ENCODE results near the gene NUTM2F.
"Not testable (repeated sequence)": the region's sequence is repeated elsewhere in the genome, so short reads cannot be mapped to it uniquely, and the experiment has no call there.

The NUTM2F gene, protein sequence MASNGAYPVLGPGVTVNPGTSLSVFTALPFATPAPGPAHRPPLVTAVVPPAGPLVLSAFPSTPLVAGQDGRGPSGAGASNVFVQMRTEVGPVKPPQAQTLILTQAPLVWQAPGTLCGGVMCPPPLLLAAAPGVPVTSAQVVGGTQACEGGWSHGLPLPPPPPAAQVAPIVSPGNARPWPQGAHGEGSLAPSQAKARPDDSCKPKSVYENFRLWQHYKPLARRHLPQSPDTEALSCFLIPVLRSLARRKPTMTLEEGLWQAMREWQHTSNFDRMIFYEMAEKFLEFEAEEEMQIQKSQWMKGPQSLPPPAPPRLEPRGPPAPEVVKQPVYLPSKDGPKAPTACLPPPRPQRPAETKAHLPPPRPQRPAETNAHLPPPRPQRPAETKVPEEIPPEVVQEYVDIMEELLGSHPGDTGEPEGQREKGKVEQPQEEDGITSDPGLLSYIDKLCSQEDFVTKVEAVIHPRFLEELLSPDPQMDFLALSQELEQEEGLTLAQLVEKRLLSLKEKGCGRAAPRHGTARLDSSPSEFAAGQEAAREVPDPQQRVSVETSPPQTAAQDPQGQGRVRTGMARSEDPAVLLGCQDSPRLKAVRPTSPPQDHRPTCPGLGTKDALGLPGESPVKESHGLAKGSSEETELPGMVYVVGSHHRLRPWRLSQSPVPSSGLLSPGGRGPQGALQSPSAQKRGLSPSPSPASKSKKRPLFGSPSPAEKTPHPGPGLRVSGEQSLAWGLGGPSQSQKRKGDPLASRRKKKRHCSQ

DNA sequence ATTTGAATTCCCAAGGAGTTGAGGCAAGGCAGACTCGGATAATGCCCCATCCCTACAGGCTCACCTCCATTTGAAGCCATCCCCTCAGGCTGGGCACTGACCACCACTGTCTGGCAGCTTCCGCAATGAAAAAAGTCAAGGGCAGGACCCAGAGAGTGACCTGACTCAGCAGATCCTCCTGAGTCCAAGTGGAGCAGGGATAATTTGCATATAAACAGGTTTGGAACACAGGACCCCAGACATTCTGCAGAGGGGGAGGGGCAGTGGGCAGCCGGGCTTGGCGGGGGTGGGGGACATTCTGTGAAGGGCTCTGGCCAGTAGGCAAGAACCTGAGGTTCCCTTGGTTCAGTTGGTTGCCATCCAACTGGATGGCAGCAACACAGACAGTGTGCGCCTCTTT lies at the start of gene NUTM2F:
TSS of gene NUTM2F (minus strand) at position 101 of the 400 bp plus-strand sequence. CDS start at position 80, 21 bp downstream.
- DNase-seq (ENCODE audit: low spot score): not testable (repeated sequence)

DNA sequence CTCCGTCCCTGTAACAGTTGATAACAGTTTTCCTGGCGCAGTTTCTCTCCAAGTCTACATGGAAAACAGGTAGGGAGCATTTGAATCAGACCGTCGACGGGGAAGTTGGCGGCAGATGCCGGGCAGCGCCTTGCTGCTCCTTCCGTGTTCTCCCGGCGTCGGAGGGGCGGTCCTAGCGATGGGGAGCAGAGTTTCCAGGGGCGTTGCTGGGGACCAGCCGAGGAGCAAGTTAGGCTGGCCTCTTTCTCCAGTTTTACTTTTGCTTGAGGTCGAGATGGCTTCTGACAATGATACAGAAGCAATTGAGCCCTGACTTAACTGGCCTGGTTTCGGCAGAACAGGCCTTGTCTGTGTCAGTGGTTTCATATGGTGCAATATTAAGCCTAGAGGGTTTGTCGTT lies 46.8 kb upstream of the NUTM2F start:
- DNase-seq (ENCODE audit: low spot score): not testable (repeated sequence)

DNA sequence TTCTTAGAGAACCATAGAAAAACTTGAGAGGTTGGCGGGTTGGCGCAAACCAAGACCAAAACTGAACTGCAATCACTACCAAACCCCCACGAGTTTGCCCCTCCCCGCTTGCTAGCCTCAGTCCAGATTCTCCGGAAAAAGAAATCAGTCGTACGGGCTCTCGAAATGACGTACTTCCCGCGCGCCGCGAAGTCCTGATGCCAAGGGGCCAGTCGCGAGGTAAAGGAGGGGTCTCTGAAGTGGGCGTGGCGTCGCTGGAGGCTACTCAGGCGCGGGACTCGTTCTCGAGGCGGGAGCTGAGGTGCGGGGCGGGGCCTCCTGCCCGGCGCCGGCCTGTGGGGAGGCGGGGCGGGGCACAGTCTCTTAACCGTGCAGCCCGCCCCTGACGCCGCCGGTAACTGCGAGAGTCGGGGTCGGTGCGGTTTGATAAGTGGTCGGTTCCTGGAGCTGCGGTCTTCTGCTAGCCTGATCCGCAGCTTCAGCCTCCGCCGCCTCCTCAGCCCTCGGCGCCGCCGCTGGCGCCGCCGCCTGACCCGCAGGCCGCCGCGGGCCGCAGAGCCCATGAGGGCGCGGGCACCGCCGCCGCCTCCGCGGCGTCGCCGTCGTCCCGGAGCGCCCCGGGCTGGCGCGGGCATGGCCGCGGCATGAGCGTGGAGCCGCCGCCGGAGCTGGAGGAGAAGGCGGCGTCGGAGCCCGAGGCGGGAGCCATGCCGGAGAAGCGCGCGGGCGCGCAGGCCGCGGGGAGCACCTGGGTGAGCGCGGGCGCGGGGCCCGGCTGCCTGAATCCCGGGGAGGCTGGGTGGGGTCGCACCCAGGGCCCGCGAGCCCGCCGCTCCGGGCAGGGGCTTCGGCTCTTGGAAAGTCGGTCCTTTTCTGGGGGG lies 46.0 kb upstream of the NUTM2F start:
- peak; percentile 91 for DNase-seq (ENCODE audit: low spot score)

DNA sequence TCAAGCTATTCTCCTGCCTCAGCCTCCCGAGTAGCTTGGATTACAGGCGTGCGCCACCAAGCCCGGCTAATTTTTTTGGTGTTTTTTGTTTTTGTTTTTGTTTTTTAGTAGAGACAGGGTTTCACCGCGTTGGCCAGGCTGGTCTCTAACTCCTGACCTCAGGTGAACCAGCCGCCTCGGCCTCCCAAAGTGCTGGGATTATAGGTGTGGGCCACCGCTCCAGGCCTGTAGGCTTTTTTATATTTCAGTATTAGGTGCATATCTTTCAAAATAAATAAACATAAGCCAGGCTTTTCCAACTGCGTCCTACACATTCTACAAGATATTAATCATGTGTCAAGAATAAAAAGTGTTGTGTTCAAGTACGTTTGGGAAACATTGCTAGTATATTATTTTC lies 45.3 kb upstream of the NUTM2F start:
- DNase-seq (ENCODE audit: low spot score): not testable (repeated sequence)

DNA sequence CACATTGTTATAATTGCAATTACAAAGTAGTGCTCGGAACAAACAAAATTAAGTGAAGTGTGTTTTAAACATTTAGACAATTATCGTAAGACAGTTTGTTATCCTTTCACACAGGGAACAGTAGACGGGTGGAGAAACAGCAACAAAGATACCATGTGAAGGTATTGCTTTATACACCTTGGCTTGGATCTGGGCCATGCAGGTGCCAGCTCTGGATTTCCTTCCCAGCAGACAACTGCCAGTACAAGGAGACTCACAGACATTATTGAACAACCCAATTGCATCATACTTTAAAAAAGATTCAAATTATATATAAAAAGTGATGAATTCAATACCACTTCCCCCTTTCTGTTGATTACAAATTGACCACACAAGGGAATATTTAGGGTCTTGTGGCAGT lies 41.8 kb upstream of the NUTM2F start:
- not testable (repeated sequence) for DNase-seq (ENCODE audit: low spot score)

DNA sequence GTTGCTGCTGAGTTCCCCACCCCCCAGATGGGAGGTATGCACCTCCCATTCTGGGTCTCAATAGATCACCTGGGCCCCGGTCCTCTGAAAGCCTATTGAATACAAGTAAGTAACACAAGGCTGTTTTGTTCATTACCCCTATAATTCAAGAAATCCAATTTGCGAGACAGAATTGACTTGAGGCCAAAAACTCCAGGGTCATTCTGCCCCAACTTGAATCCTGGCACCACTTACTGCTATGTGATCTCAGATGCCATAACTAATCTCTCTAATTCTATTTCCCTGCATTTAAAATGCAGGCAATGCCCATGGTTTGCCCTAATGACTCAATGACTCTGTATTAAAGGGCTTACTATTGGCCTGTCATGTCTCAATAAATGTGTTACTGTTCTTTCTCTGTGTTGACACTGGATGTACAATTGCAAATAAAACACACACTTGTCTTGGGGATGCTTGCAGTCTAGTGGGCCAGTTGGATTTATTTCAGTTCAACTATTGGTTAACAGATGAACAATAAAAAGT lies 35.7 kb upstream of the NUTM2F start:
- not testable (repeated sequence) for DNase-seq (ENCODE audit: low spot score)

DNA sequence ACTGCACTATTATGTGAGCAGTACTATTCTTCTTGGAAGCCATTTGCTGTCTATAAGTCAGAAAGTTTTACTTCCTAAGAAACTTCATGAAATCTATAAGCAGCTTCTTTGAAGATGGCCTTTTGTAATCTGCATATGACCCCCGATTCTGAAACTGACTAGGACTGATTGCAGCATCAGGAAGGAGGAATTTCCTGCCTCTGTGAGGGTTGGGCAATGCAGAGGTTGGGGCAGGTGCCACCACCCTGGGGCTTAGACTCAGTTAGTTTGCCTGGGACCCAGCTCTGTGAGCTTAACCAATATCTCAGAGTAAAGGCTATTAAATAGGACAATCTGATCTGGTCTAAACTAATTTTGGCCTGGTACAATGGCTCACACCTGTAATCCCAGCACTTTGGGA lies 28.7 kb upstream of the NUTM2F start:
- DNase-seq (ENCODE audit: low spot score): not testable (repeated sequence)

DNA sequence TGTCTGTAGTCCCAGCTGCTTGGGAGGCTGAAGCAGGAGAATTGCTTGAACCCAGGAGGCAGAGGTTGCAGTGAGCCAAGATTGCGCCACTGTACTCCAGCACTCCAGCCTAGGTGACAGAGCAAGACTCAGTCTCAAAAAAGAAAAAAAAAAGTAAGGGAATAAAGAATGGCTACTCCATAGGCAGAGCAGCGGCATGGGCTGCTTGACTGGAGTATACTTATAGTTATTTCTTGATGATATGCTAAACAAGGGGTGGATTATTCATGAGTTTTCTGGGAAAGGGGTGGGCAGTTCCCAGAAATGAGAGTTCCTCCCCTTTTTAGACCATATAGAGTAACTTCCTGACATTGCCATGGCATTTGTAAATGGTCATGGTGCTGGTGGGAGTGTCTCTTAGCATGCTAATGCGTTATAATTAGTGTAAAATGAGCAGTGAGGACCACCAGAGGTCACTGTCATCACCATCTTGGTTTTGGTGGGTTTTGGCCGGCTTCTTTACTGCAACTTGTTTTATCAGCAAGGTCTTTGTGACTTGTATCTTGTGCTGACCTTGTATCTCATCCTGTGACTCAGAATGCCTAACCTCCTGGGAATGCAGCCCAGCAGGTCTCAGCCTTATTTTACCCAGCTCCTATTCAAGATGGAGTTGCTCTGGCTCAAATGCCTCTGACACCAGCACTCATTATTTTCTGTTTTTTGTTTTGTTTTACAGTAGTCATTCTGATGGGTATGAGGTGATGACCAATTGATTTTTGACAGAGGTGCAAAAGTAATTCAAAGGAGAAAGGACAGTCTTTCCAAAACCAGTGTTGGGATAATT lies 23.7 kb upstream of the NUTM2F start:
- not testable (repeated sequence) for DNase-seq (ENCODE audit: low spot score)

DNA sequence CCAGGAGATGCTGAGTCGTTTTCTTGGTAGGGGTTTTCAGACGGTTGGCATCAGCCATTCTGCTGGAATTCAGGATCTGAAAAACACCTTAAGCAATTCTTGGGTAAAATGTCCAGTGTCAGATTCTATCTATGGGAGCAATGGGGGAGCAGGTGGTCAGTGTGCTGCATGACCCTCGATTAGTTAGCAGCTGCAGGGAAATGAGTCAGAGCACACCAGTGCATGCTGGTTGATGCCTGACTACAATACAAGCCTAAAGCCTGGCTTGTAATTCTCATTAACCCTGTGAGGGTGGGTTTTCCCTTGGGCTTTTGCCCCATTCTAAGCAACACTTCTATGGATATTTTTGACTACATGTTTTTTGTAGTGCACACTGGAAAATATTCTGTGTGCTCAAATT lies 20.3 kb upstream of the NUTM2F start:
- DNase-seq (ENCODE audit: low spot score): not testable (repeated sequence)

DNA sequence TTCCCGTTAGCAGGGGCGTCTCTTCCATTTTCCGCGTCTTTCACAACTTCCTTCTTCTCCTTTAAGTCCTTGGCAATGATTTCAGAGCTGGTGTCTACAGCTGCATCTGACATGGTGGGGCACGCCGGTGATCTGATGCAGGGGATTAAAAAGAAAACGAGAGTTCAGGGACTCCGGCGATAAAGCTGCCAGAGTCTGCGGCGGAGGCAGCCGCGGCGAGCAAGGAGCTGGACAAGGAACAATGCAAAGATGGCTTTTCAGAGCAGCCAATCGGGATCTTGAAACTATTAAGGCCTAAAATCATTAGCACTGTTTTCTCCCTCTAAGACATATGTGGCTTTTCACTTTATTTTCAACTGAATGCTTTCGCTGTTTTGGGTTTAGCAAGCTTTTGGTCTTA lies 19.0 kb upstream of the NUTM2F start:
- DNase-seq (ENCODE audit: low spot score): not testable (repeated sequence)

DNA sequence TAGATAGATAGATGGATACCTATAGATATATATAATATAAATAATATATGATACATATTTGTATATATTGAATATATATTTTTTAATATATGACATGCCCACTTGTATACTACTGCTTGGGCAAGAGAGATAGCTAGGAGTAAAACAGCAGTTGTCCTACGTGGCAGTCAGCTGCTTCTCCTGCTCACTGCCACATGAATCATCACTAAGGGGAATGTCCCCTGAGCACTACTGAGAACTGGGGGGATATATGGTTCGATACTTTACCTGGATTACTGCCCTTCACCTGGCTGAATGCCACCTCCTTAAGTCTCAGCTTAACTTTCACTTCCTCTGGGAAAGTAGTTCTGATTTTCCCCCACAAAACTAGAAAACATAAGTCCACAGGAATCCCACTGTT lies 13.3 kb upstream of the NUTM2F start:
- not testable (repeated sequence) for DNase-seq (ENCODE audit: low spot score)

DNA sequence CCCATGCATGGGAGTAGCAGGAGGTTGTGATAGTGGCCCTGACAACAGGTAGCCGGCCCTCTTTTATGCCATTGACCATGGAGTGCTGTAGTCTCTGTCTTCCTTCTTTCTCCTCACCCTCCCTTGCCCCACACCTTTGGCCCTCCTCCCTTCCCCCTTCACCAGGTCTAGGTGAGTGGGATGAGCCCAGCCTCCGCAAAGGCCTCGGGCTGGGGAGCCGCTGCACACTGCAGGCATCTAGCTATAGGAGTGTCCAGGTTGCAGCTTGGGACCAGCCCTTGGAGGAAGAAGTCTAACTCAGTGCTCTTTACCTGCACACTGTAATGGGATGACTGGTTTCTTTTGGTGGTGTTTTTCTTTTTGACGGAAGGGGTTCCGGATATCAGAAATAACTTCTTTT lies 12.3 kb upstream of the NUTM2F start:
- not testable (repeated sequence) for DNase-seq (ENCODE audit: low spot score)

DNA sequence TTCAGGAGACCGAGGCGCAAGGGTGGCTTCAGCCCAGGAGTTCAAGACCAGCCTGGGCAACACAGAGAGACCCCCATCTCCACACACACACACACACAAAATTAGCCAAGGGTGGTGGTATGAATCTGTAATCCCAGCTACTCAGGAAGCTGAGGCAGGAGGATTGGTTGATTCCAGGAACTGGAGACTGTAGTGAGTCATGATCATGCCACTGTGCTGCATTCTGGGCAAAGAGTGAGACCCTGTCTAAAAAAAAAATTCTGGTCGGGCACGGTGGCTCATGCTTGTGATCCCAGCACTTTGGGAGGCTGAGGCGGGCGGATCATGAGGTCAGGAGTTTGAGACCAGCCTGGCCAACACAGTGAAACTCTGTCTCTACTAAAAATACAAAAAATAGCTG lies 11.2 kb upstream of the NUTM2F start:
- not testable (repeated sequence) for DNase-seq (ENCODE audit: low spot score)

DNA sequence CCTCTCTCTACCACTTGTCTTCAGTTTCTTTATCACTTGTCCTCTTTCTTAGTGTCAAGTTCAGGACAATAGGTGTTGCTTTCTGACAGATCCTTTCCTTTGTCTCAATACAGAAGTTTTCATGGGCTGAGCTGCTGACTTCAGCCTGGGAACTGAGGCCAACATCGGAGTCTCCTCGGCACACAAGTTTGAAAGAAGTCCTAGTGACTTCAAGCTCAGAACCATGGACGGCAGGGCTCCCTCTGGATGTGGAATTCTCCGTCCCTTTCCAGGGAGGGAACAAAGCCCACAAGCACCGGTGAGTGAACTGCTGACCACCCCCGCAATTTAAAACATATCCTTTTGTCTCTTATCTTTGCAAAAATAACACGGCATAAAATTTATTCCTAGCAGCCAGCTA lies 10.3 kb upstream of the NUTM2F start:
- DNase-seq (ENCODE audit: low spot score): not testable (repeated sequence)

DNA sequence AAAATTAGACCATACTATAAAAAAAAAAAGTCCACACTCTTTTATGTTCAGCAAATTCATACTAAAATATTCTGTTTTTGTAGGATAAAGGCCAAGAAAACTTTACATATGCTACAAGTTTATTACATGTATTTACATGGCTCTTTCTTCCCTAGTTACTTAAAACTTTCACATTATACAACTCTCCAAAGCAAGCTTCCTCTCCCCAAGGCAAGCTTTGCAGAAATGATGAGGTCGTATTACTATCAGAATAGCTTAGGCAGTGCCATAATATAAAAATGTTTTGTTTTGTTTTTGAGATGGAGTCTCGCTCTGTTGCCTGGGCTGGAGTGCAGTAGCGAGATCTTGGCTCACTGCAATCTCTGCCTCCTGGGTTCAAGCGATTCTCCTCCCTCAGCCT lies 8.0 kb upstream of the NUTM2F start:
- not testable (repeated sequence) for DNase-seq (ENCODE audit: low spot score)

DNA sequence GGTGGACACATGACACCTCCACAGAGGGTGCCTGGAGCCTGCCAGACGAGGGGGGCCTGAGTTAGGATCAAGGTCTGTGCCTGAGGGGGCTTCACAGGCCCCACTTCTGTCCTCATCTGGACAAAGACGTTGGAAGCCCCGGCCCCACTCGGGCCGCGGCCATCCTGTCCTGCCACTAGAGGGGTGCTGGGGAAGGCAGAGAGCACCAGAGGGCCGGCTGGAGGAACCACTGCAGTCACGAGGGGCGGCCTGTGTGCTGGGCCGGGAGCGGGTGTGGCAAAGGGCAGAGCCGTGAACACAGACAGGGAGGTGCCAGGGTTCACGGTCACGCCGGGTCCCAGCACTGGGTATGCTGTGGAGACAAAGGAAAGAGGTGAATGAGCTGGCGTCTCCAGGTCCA lies 2.9 kb downstream of the NUTM2F start:
- not testable (repeated sequence) for DNase-seq (ENCODE audit: low spot score)

DNA sequence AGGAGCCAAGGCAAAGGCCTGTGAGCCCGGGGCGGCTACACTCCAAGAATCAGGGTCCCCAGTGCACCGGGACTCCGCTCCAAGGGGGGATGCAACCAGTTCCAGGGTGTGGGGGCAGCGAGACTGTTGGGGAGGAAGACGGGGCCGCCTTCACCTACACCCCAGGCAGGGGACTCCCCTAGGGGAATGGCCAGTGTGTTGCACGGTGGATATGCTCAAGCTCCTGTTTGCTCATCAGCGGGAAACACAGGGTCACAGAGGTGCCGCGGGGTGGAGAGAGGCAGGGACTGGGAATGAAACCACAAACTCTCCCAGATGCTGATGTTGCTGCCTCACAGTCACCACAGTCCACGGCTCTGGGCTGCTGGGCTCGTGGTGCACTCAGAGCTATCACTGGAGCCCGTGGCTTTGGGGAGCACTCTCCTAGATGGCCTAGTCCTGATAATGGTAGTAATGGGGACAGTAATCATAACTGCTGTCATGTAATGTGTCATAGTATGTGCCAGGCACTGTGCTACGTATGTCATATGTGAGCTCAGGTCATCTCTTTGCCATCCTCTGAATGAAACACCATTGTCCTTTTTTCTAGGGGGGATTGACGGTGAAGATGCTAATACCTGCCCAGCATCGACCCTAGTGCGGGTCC lies 5.2 kb downstream of the NUTM2F start:
- not testable (repeated sequence) for DNase-seq (ENCODE audit: low spot score)

DNA sequence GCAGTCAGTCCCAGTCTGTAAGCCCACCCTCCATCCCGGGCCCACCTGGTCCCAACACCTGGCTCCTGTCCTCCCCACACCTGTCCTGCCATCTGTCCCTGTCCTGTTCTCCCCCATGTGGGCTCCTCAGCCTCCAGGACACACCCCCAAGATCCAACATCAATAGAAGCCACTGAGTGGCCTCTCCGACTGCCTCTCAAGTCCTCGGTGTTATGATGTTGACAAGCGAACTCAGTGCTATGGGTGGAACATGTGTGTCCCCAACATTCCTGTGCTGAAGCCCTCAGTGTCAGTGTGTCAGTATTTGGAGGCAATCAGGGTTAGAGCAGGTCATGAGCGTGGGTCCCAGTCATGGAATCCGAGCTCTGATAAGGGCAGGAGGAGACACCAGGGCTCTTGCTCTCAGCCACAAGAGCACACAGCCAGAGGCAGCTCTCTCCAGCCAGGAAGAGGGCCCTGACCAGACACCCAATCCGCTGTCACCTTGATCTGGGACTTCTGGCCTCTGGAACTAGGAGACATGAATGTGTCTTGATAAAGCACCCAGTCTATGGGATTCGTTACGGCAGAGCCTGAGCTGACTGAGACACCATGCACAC lies 6.0 kb downstream of the NUTM2F start:
- DNase-seq (ENCODE audit: low spot score): not testable (repeated sequence)

DNA sequence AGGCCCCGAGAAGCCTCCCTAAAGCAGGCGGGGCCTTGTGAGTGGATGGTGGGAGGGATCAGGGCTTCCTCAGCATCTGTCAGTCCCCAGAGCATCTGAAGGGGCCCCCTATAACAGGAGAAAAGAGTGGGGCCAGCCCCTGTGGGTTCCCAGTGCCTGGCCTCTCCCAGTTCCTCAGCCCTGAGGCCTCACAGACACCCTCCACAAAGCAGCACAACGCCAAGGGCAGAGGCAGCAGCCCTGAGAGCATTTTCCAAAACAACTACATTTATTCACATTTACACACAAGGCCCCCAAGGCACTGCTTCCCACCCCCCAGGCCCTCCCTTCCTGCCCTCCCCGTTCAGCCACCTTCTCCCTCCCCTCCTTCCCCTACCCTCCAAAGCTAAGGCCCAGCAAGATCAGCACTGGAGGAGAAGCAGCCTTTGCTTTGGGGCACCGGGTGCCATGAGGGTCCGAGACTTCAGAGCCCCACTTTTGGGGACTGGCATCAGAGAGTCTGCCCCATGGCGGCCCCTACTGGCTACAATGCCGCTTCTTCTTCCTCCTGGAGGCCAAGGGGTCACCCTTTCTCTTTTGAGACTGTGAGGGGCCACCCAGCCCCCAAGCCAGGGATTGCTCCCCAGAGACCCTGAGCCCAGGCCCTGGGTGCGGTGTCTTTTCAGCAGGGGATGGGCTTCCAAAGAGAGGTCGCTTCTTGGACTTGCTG lies 10.3 kb downstream of the NUTM2F start:
- not testable (repeated sequence) for DNase-seq (ENCODE audit: low spot score)
